ENCODE measurements around the gene CBY2. TPM values are rescaled to one million over a fixed set of nuclear protein-coding genes. Genes with fewer than 3 reads are reported as not detected.

The CBY2 gene
- polyA plus RNA-seq, 1 experiment: not detected

DNA sequence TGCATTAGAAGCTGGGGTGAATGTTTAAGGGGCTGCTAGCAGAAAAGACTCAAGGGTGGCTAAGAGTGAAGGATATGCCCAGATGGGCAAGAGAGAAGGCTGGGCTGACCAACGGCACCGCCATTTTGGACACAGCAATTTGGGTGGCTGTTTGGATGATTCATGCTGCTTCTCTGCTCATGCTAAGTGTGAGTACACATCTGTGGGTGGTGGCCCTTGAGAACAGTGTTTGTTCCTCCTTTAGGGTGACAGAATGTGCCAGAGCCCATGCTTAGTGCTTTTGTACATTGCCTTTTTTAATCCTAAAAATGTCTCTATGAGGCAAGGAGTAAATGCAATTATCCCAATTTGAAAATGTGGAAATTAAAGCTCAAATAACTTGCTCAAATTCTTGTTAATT is 9.8 kb downstream of the CBY2 start:
- H3K4me3 ChIP-seq (ENCODE audit: low read depth, low read length): no peak overlapping the region
- peaks cover 2% of the 10 kb centered on the region for H3K27me3 ChIP-seq (ENCODE audit: control insufficient read depth, insufficient read depth, low read length)
- POLR2A ChIA-PET: no interaction called here
- TF ChIP-seq, protein P1, sequence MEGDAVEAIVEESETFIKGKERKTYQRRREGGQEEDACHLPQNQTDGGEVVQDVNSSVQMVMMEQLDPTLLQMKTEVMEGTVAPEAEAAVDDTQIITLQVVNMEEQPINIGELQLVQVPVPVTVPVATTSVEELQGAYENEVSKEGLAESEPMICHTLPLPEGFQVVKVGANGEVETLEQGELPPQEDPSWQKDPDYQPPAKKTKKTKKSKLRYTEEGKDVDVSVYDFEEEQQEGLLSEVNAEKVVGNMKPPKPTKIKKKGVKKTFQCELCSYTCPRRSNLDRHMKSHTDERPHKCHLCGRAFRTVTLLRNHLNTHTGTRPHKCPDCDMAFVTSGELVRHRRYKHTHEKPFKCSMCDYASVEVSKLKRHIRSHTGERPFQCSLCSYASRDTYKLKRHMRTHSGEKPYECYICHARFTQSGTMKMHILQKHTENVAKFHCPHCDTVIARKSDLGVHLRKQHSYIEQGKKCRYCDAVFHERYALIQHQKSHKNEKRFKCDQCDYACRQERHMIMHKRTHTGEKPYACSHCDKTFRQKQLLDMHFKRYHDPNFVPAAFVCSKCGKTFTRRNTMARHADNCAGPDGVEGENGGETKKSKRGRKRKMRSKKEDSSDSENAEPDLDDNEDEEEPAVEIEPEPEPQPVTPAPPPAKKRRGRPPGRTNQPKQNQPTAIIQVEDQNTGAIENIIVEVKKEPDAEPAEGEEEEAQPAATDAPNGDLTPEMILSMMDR (IDR thresholded peaks at IDR 0.05; ENCODE audit: insufficient read depth, low read depth, low read length): no peak
- DNase-seq (ENCODE audit: low read depth): no peak
- H3K36me3 ChIP-seq (ENCODE audit: control insufficient read depth, insufficient read depth, low read length): no peaks in the 10 kb centered on the region
- CTCF ChIA-PET: no interaction called here

DNA sequence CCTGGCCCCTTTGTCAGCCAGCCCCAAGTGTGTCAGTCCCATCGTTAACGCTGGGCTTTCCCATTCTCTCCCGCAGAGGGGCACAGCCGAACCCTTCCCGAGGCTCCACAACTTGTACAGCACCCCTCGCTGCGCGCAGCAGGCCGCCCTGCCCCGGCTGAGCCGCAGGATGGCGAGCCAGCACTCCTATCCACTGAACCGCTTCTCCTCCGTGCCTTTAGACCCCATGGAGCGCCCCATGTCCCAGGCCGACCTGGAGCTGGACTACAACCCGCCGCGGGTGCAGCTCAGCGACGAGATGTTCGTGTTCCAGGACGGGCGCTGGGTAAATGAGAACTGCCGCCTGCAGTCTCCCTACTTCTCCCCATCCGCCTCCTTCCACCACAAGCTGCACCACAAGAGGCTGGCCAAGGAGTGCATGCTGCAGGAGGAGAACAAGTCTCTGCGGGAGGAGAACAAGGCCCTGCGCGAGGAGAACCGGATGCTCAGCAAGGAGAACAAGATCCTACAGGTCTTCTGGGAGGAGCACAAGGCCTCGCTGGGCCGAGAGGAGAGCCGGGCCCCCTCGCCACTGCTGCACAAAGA is 11.1 kb downstream of the CBY2 start:
- TF ChIP-seq, protein P1 (IDR thresholded peaks at IDR 0.05; ENCODE audit: insufficient read depth, low read depth, low read length): no peak
- peaks cover 3% of the 10 kb centered on the region for H3K27me3 ChIP-seq (ENCODE audit: control insufficient read depth, insufficient read depth, low read length)
- DNase-seq (ENCODE audit: low read depth): no peak
- CTCF ChIA-PET: no interaction called here
- H3K36me3 ChIP-seq (ENCODE audit: control insufficient read depth, insufficient read depth, low read length): no peaks in the 10 kb centered on the region
- POLR2A ChIA-PET: no interaction called here
- H3K4me3 ChIP-seq (ENCODE audit: low read depth, low read length): no peak overlapping the region

DNA sequence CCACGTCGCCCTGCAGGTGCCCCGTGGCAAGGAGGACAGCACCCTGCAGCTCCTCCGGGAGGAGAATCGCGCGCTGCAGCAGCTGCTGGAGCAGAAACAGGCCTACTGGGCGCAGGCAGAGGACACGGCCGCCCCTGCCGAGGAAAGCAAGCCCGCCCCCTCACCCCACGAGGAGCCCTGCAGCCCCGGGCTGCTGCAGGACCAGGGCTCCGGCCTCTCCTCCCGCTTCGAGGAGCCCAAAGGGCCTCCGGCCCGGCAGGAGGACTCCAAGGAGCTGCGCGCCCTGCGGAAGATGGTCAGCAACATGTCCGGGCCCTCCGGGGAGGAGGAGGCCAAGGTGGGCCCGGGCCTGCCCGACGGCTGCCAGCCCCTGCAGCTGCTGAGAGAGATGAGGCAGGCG is 11.6 kb downstream of the CBY2 start:
- Histone ChIP-seq H3K36me3 (ENCODE audit: control insufficient read depth, insufficient read depth, low read length) (no peaks in the 10 kb centered on the region), H3K4me3 (ENCODE audit: low read depth, low read length) (no peak overlapping the region), H3K27me3 (ENCODE audit: control insufficient read depth, insufficient read depth, low read length) (peaks cover 3% of the 10 kb centered on the region)
- ChIA-PET POLR2A (no interaction called here), CTCF (no interaction called here)
- no peak for DNase-seq (ENCODE audit: low read depth)
- TF ChIP-seq, protein P1 (IDR thresholded peaks at IDR 0.05; ENCODE audit: insufficient read depth, low read depth, low read length): no peak

DNA sequence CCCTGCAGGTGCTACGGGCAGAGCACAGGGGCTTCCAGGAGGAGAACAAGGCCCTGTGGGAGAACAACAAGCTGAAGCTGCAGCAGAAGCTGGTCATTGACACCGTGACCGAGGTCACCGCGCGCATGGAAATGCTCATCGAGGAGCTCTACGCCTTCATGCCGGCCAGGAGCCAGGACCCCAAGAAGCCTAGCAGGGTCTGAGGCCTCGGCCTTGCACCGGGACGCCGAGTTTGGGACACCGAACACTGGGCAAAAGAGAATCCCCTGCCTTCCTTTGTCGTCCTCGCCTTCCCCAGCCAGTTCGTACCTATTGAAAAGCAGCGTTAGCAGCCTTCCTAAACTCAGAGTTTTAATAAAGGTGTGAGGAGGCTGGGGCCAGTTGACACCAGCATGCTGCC is 12.1 kb downstream of the CBY2 start:
- Histone ChIP-seq H3K4me3 (ENCODE audit: low read depth, low read length) (no peak overlapping the region), H3K27me3 (ENCODE audit: control insufficient read depth, insufficient read depth, low read length) (peaks cover 3% of the 10 kb centered on the region), H3K36me3 (ENCODE audit: control insufficient read depth, insufficient read depth, low read length) (no peaks in the 10 kb centered on the region)
- ChIA-PET POLR2A (no interaction called here), CTCF (no interaction called here)
- TF ChIP-seq, protein P1 (IDR thresholded peaks at IDR 0.05; ENCODE audit: insufficient read depth, low read depth, low read length): no peak
- no peak for DNase-seq (ENCODE audit: low read depth)

DNA sequence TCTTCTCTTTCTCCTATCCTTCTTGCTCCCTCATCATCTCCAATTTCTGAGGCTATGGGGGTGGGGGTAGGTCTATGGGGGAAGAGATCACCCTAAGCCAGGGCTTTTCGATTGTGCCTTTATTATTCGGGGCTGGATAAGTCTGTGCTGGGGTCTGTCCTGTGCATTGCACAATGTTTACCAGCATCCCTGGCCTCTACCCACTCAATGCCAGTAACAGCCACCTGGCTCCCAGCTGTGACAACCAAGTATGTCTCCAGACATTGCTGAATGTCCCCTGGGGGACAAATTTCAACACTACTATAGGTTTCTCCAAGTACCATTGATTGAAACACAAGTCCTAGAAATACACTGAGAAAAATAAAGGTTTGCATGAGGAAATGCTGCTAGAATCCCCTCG is 13.2 kb downstream of the CBY2 start:
- H3K4me3 ChIP-seq (ENCODE audit: low read depth, low read length): no peak overlapping the region
- TF ChIP-seq, protein P1 (IDR thresholded peaks at IDR 0.05; ENCODE audit: insufficient read depth, low read depth, low read length): no peak
- no peaks in the 10 kb centered on the region for H3K36me3 ChIP-seq (ENCODE audit: control insufficient read depth, insufficient read depth, low read length)
- ChIA-PET CTCF (no interaction called here), POLR2A (no interaction called here)
- DNase-seq (ENCODE audit: low read depth): no peak
- peaks cover 3% of the 10 kb centered on the region for H3K27me3 ChIP-seq (ENCODE audit: control insufficient read depth, insufficient read depth, low read length)
